ENCODE results near the gene RAMP3.

Gene RAMP3

GRCh38 chr7:45155941-45156340 lies 1.6 kb upstream of the RAMP3 start:
- TF ChIP-seq POLR2AphosphoS5 (IDR thresholded peaks at IDR 0.05; ENCODE audit: low read depth, low read length) (no peak), TAF1 (IDR thresholded peaks at IDR 0.05; ENCODE audit: borderline replicate concordance, insufficient read depth, low read length) (no peak), FOXP2 (optimal IDR thresholded peaks at IDR 0.05; ENCODE audit: borderline replicate concordance, extremely low read depth, extremely low read length, insufficient read depth) (no peak), SIN3A (IDR thresholded peaks at IDR 0.05; ENCODE audit: borderline replicate concordance, insufficient read depth, low read length) (no peak)
- TF ChIP-seq, protein P1, sequence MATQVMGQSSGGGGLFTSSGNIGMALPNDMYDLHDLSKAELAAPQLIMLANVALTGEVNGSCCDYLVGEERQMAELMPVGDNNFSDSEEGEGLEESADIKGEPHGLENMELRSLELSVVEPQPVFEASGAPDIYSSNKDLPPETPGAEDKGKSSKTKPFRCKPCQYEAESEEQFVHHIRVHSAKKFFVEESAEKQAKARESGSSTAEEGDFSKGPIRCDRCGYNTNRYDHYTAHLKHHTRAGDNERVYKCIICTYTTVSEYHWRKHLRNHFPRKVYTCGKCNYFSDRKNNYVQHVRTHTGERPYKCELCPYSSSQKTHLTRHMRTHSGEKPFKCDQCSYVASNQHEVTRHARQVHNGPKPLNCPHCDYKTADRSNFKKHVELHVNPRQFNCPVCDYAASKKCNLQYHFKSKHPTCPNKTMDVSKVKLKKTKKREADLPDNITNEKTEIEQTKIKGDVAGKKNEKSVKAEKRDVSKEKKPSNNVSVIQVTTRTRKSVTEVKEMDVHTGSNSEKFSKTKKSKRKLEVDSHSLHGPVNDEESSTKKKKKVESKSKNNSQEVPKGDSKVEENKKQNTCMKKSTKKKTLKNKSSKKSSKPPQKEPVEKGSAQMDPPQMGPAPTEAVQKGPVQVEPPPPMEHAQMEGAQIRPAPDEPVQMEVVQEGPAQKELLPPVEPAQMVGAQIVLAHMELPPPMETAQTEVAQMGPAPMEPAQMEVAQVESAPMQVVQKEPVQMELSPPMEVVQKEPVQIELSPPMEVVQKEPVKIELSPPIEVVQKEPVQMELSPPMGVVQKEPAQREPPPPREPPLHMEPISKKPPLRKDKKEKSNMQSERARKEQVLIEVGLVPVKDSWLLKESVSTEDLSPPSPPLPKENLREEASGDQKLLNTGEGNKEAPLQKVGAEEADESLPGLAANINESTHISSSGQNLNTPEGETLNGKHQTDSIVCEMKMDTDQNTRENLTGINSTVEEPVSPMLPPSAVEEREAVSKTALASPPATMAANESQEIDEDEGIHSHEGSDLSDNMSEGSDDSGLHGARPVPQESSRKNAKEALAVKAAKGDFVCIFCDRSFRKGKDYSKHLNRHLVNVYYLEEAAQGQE (IDR thresholded peaks at IDR 0.05; ENCODE audit: insufficient read depth in 1 of 2, low read depth in 2 of 2, low read length in 2 of 2), result no peak

GRCh38 chr7:45156516-45157272 lies 897 bp upstream of the RAMP3 start:
- TF ChIP-seq SIN3A (IDR thresholded peaks at IDR 0.05; ENCODE audit: borderline replicate concordance, insufficient read depth, low read length) (no peak), FOXP2 (optimal IDR thresholded peaks at IDR 0.05; ENCODE audit: borderline replicate concordance, extremely low read depth, extremely low read length, insufficient read depth) (no peak), TAF1 (IDR thresholded peaks at IDR 0.05; ENCODE audit: borderline replicate concordance, insufficient read depth, low read length) (no peak), POLR2AphosphoS5 (IDR thresholded peaks at IDR 0.05; ENCODE audit: low read depth, low read length) (no peak)
- TF ChIP-seq, protein P1 (IDR thresholded peaks at IDR 0.05; ENCODE audit: insufficient read depth in 1 of 2, low read depth in 2 of 2, low read length in 2 of 2), result no peak

- no peak for TF ChIP-seq SIN3A (IDR thresholded peaks at IDR 0.05; ENCODE audit: borderline replicate concordance, insufficient read depth, low read length)
- no peak for TF ChIP-seq POLR2AphosphoS5 (IDR thresholded peaks at IDR 0.05; ENCODE audit: low read depth, low read length)
- TF ChIP-seq TAF1 (IDR thresholded peaks at IDR 0.05; ENCODE audit: borderline replicate concordance, insufficient read depth, low read length), result no peak
- no peak for TF ChIP-seq FOXP2 (optimal IDR thresholded peaks at IDR 0.05; ENCODE audit: borderline replicate concordance, extremely low read depth, extremely low read length, insufficient read depth)
- TF ChIP-seq, protein P1 (IDR thresholded peaks at IDR 0.05; ENCODE audit: insufficient read depth in 1 of 2, low read depth in 2 of 2, low read length in 2 of 2), result no peak
Measured at GRCh38 chr7:45157286-45157652, 322 bp upstream of the RAMP3 start.

GRCh38 chr7:45158471-45158870 lies 880 bp downstream of the RAMP3 start:
- TF ChIP-seq, protein P1 (IDR thresholded peaks at IDR 0.05; ENCODE audit: insufficient read depth in 1 of 2, low read depth in 2 of 2, low read length in 2 of 2), result no peak
- TF ChIP-seq POLR2AphosphoS5 (IDR thresholded peaks at IDR 0.05; ENCODE audit: low read depth, low read length) (no peak), FOXP2 (optimal IDR thresholded peaks at IDR 0.05; ENCODE audit: borderline replicate concordance, extremely low read depth, extremely low read length, insufficient read depth) (no peak), SIN3A (IDR thresholded peaks at IDR 0.05; ENCODE audit: borderline replicate concordance, insufficient read depth, low read length) (no peak), TAF1 (IDR thresholded peaks at IDR 0.05; ENCODE audit: borderline replicate concordance, insufficient read depth, low read length) (no peak)

Data from PFSK-1 (cell line).